SK-N-SH treated with all-trans-retinoic acid at 6 μM for 48 hours (cell line): ENCODE data around the gene CD2.

Experiments used
- ATAC-seq: fragments of 200-7000 bp; cut with Tn5 transposase; 3 replicates; pipeline ENCODE4 v1.9.1; 2020; ENCODE audit warnings: mild to moderate bottlenecking, moderate library complexity
- ARNTL ChIP-seq: fragments of 450-650 bp; formaldehyde crosslinking; IDR thresholded peaks from 2 replicates; pipeline ENCODE4 v1.5.0; 2020; ENCODE audit warnings: low read depth, mild to moderate bottlenecking, moderate library complexity, borderline replicate concordance
- BACH2 ChIP-seq: fragments of 250-450 bp; sonication (Bioruptor Pico); IDR thresholded peaks from 2 replicates; pipeline ENCODE4 v1.9.0; 2021; ENCODE audit warnings: mild to moderate bottlenecking, borderline replicate concordance
- CREB5 ChIP-seq: fragments of 250-450 bp; sonication (Bioruptor Pico); IDR thresholded peaks from 2 replicates; pipeline ENCODE4 v1.5.1; 2020; ENCODE audit warnings: low read depth, mild to moderate bottlenecking, moderate library complexity
- CSRNP3 ChIP-seq: fragments of 250-450 bp; sonication (Bioruptor Pico); IDR thresholded peaks from 2 replicates; pipeline ENCODE4 v1.5.1; 2021; ENCODE audit warnings: mild to moderate bottlenecking, moderate library complexity
- ESRRG ChIP-seq: fragments of 250-450 bp; sonication (Bioruptor Pico); IDR thresholded peaks from 2 replicates; pipeline ENCODE4 v1.6.1; 2021; ENCODE audit warnings: mild to moderate bottlenecking
- GLIS3 ChIP-seq: fragments of 250-450 bp; sonication (Bioruptor Pico); IDR thresholded peaks from 2 replicates; pipeline ENCODE4 v1.5.0; 2020; ENCODE audit warnings: mild to moderate bottlenecking, moderate library complexity
- ISL1 ChIP-seq: fragments of 250-450 bp; sonication (Bioruptor Pico); IDR thresholded peaks from 2 replicates; pipeline ENCODE4 v2.1.2; 2022; ENCODE audit warnings: mild to moderate bottlenecking, moderate library complexity
- OSR1 ChIP-seq: fragments of 250-450 bp; sonication (Bioruptor Pico); IDR thresholded peaks from 2 replicates; pipeline ENCODE4 v1.8.0; 2022; ENCODE audit warnings: moderate library complexity, mild to moderate bottlenecking, inconsistent platforms
- PATZ1 ChIP-seq: fragments of 250-450 bp; sonication (Bioruptor Pico); IDR thresholded peaks from 2 replicates; pipeline ENCODE4 v1.8.0; 2020; ENCODE audit warnings: mild to moderate bottlenecking, moderate library complexity, borderline replicate concordance
- PPARA ChIP-seq: fragments of 250-450 bp; sonication (Bioruptor Pico); IDR thresholded peaks from 2 replicates; pipeline ENCODE4 v1.5.0; 2020; ENCODE audit warnings: mild to moderate bottlenecking, borderline replicate concordance
- RARB ChIP-seq: fragments of 250-450 bp; sonication (Bioruptor Pico); IDR thresholded peaks from 2 replicates; pipeline ENCODE4 v1.8.0; 2021; ENCODE audit warnings: mild to moderate bottlenecking, moderate library complexity
- TCF4 ChIP-seq: fragments of 250-450 bp; sonication (Bioruptor Pico); IDR thresholded peaks from 2 replicates; pipeline ENCODE4 v1.8.0; 2021; ENCODE audit warnings: mild to moderate bottlenecking, moderate library complexity, borderline replicate concordance
- TSHZ2 ChIP-seq: fragments of 250-450 bp; sonication (Bioruptor Pico); IDR thresholded peaks from 2 replicates; pipeline ENCODE4 v1.5.0; 2020; ENCODE audit warnings: mild to moderate bottlenecking, moderate library complexity
- ZC3H10 ChIP-seq: fragments of 250-450 bp; sonication (Bioruptor Pico); IDR thresholded peaks from 2 replicates; pipeline ENCODE4 v1.5.1; 2021; ENCODE audit warnings: mild to moderate bottlenecking, moderate library complexity
- ZFP3 ChIP-seq: fragments of 250-450 bp; sonication (Bioruptor Pico); IDR thresholded peaks from 2 replicates; pipeline ENCODE4 v1.5.0; 2020; ENCODE audit warnings: mild to moderate bottlenecking, moderate library complexity
- ZFP30 ChIP-seq: fragments of 450-650 bp; formaldehyde crosslinking; IDR thresholded peaks from 2 replicates; pipeline ENCODE4 v1.5.0; 2022; ENCODE audit warnings: mild to moderate bottlenecking, moderate library complexity
- ZNF565 ChIP-seq: fragments of 450-650 bp; formaldehyde crosslinking; conservative IDR thresholded peaks from 2 replicates; pipeline ENCODE4 v1.5.0; 2020; ENCODE audit warnings: low read depth, mild to moderate bottlenecking, moderate library complexity
- ZNF70 ChIP-seq: fragments of 450-650 bp; formaldehyde crosslinking; IDR thresholded peaks from 2 replicates; pipeline ENCODE4 v1.5.0; 2020; ENCODE audit warnings: mild to moderate bottlenecking, moderate library complexity
- ZNF8 ChIP-seq: fragments of 450-650 bp; formaldehyde crosslinking; IDR thresholded peaks from 2 replicates; pipeline ENCODE4 v1.5.0; 2020; ENCODE audit warnings: mild to moderate bottlenecking, moderate library complexity

The CD2 gene

GRCh38 chr1:116762281-116762680, 8.1 kb downstream of the CD2 start:
- TF ChIP-seq ZNF565 (CRISPR knock-in tag) (no peak), TSHZ2 (CRISPR knock-in tag) (no peak), ISL1 (CRISPR knock-in tag) (no peak)
- ATAC-seq: no peak

- TF ChIP-seq ISL1 (CRISPR knock-in tag) (no peak), OSR1 (CRISPR knock-in tag) (no peak), ZFP30 (no peak), ESRRG (CRISPR knock-in tag) (no peak), ZC3H10 (CRISPR knock-in tag) (no peak), GLIS3 (CRISPR knock-in tag) (no peak), PATZ1 (CRISPR knock-in tag) (no peak), ZNF70 (no peak), CREB5 (CRISPR knock-in tag) (no peak), PPARA (CRISPR knock-in tag) (no peak), ARNTL (CRISPR knock-in tag) (no peak), ZNF8 (CRISPR knock-in tag) (no peak), TCF4 (CRISPR knock-in tag) (no peak), CSRNP3 (CRISPR knock-in tag) (no peak), TSHZ2 (CRISPR knock-in tag) (no peak)
- ATAC-seq: no peak
These were observed 8.5 kb downstream of the CD2 start for GRCh38 chr1:116762781-116763115.

- ATAC-seq: no peak
- TF ChIP-seq ZNF8 (CRISPR knock-in tag) (no peak), GLIS3 (CRISPR knock-in tag) (no peak)
- TF ChIP-seq, all 23 proteins: peak for 0
These were observed 9.0 kb downstream of the CD2 start for GRCh38 chr1:116763116-116763786.

- ATAC-seq: peak; percentile 65; the same call in 2 of the 3 replicates
- no peak for TF ChIP-seq GLIS3 (CRISPR knock-in tag)
- TF ChIP-seq ZFP3 (CRISPR knock-in tag): no peak
- TF ChIP-seq ISL1 (CRISPR knock-in tag): no peak
- no peak for TF ChIP-seq BACH2 (CRISPR knock-in tag)
- no peak for TF ChIP-seq RARB (CRISPR knock-in tag)
- TF ChIP-seq ARNTL (CRISPR knock-in tag): no peak
These were observed 9.7 kb downstream of the CD2 start for GRCh38 chr1:116763787-116764465.
